GM08714 (cell line): Measurements from ENCODE around the gene TOGARAM2.

ENCODE experiments used
- H3K4me3 ChIP-seq: fragments of 200-500 bp; sonication (Bioruptor generic); 2 replicates; pipeline ENCODE4 v1.5.1; 2014; ENCODE audit warnings: mild to moderate bottlenecking, low read length, inconsistent platforms
- ZNF274 ChIP-seq: IDR thresholded peaks from 2 replicates; pipeline ENCODE4 v1.6.1; 2012; ENCODE audit warnings: mild to moderate bottlenecking, low read depth, low read length

Gene TOGARAM2

GRCh38 chr2:29097569-29097968, 116.5 kb downstream of the TOGARAM2 start:
- no peak overlapping the region for H3K4me3 ChIP-seq
- no peak for TF ChIP-seq ZNF274

- no peak for TF ChIP-seq ZNF274
- H3K4me3 ChIP-seq, result no peak overlapping the region
These were observed 119.5 kb downstream of the TOGARAM2 start for GRCh38 chr2:29100564-29100963.
